Cortex of kidney (tissue), 1 donor: ENCODE results near the gene ZMAT3.
"Not testable (repeated sequence)": the region's sequence is repeated elsewhere in the genome, so short reads cannot be mapped to it uniquely, and the experiment has no call there.

Experiments used
- DNase-seq: peaks from one replicate; lab custom pipeline; 2025; lab: John Stamatoyannopoulos, UW

Gene ZMAT3, protein sequence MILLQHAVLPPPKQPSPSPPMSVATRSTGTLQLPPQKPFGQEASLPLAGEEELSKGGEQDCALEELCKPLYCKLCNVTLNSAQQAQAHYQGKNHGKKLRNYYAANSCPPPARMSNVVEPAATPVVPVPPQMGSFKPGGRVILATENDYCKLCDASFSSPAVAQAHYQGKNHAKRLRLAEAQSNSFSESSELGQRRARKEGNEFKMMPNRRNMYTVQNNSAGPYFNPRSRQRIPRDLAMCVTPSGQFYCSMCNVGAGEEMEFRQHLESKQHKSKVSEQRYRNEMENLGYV

DNA sequence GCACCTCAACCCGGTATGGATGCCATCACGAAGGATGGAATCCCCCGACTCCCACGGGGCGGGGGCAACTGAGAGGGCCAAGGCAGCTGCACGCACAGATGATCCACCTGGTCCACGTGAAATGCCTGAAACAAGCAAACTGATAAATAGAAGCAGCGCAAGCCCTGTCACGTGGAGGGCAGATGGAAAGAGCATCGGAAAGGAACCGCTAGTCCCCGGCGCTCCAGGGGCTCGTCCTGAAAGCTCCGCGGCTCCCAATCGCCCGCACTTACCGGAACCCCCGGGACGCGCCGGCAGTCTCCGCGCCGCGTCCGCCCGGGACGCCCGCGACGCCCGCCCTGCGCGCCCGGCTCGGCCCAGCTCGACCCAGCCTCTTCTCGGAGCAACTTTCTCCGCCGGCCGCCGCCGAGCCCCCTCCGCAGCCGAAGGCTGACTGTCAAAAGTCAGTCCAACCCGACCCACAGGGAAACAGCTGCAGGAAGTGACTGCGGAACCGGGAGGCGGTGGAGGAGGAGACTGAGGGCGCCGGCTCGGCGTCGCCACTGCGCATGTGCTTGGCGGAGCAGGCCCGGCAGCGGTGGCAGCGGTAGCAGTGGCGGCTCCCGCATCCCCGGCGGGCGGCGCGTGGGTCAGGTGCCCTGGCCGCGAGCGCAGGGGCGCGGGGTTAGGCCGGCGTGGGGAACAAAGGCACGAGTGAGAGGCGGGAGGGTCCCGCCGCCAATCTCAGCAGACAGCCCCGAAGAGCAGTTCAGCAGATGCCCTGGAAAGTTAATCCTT, at the start of gene ZMAT3:
Gene ZMAT3 (minus strand): TSS at position 487 of the 777 bp plus-strand sequence. CDS start 4,057 bp downstream, outside the sequence.
- no peak for DNase-seq

DNA sequence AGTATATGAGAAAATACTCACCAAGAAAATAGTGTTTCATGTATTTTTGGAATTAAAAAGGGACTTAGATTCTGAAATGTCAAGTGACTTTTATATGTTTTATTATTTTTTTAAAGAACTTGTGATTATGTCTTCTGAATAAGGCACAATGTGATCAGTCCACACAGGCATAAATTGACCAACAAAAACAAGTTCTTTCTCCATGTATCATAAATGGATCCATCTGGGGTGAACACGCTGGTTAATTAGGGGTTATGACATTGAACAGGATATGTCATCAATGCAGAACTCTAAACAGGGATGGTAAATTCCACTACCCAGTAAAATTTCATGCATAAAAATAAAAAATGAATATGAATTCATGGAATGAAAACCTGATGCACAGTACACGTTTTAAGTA, 45.2 kb upstream of the ZMAT3 start:
- no peak for DNase-seq

DNA sequence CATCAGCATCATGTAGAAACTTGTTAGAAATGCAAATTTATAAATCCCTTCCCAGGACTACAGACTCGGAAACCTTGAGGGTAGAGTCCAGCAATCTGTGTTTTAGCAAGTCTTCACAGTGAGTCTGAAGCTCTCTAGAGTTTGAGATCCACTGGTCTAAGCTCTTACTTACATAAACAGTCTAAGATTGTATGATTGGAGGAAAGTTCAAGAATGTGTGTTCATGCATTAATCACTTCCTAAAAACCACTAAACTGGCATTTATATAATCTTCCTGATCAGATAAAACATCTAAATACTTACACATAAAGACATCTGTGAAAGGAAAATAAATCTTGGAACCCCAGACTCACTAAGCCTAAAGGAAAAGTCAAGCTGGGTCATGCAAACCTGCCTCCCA, 43.8 kb upstream of the ZMAT3 start:
- DNase-seq, result not testable (repeated sequence)

DNA sequence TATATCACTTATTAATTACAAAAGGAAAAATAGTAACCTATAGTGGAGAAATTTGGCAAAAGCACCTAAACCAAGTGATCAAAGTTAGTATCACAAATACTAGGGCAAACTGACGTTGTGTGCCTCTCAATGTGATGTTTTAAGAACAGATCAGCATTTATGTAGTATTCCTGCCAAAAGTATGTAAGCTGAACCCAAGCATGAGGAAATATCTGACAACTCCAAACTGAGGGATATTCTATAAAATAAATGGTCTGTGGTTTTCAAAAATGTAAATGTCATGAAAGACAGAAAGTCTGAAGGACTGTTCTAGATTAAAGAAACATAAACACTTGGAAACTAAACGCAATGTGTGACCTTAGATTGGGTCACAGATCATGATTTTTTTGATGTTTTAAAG, 42.3 kb upstream of the ZMAT3 start:
- DNase-seq, result no peak

DNA sequence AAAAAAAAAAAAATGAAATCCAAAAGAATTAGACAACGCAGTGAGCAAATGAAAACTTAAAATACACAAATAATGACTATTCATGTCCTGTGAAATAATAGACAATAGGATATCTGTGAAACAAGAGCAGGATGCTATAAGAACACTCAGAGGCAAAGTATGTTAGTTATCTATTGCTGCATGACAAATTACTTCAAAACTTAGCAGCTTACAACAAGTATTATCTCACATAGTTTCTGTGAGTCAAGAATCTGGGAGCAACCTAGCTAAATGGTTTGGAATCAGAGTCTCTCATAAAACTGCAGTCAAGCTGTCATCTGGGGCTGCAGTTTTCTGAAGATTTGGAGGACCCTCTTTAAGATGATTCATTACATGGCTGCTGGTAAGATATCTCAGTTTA, 36.5 kb upstream of the ZMAT3 start:
- DNase-seq, result no peak

DNA sequence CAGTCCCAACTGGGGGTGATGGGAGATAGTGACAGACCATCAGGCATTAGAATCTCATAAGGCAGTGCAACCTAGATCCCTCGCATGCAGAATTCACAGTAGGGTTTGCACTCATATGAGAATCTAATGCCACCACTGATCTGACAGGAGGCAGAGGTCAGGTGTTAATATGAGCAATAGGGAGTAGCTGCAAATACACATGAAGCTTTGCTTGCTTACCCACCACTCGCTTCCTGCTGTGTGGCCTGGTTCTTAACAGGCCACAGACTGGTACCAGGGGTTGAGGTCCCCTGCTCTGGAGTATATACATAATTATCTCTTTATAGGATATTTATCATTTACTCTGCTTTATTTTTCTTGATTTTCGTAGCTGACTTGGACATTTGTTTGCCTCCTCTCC, 36.0 kb upstream of the ZMAT3 start:
- no peak for DNase-seq

DNA sequence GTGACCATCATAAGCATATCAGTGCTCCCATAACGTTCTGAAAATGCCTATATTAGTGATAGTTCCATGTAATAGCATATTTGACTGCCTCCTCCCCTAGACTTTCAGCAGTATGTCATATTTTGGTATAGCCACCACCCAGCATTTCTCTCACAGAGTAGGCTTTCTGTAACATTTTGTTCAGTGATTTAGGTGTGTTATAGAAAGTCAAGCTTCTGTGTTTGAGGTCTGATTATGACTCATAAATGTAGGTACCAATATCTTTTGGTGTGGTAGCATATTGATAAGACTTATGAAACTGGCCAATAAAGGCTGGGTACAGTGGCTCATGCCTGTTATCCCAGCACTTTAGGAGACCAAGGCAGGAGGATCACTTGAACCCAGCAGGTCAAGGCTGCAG, 34.3 kb upstream of the ZMAT3 start:
- no peak for DNase-seq

DNA sequence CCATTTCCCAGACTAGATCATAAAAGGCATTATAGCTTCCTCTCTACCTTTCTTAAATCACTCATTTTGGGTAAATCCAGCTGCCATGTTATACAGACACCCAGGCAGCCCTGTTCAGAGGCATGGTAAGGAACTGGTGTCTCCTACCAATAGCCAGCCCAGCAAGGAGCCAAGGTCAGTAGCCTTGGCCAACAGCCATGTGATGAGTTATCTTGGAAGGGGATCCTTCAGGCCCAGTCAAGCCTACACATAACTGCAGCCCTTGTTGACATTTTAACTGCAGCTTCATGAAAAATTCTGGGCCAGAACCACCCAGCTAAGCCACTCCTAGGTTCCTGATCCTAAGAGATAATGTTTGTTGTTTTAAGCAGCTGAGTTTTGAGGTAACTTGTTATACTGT, 29.0 kb upstream of the ZMAT3 start:
- DNase-seq, result no peak

DNA sequence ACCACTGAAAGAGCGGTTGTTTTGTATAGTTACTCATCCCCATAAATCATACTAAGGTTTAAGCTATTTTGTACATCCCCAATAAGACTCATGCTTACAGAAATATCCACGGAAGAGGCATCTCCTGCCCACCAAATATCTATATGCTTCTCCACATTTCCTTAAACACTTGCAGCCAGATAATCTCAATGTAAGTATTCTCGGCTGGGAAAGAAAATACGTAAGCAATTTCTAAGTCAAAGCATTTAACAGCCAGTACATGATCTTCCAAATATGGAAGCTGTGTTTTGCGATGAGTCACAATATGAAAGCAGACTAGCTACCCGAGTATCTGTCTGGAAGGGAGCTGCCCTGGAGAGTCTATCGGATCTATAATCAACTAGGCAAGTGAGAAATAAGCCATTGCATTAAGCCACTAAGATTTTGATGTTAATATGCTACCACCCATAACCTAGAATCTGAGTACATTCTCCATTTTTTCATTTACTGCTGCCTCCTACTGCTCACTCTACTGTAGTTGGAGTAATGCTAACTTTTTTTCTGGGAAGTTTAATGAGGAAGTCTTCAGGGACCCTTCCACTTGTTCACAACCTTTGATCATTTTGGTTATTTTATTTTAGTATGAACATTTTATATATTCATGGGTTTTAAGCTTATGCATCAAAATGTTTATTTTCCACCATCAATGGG, 26.9 kb upstream of the ZMAT3 start:
- no peak for DNase-seq

DNA sequence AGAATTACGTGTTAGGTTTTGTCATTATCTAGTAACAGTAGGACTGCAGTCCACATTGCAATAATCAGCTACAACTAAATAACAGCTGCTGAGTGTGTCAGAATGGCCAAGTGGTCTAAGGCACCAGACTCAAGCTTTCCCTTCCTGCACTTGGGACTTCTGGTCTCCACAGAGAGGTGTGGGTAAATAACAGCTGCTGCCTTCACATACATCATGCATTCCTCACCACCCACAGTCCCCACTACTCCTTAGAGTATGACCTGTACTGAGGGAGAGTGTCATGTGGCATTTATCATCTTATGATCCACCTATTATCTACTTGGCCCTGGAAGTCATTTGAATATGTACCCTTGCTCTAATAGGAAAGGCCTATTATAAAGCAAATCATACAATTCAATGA, 22.2 kb upstream of the ZMAT3 start:
- DNase-seq, result no peak

DNA sequence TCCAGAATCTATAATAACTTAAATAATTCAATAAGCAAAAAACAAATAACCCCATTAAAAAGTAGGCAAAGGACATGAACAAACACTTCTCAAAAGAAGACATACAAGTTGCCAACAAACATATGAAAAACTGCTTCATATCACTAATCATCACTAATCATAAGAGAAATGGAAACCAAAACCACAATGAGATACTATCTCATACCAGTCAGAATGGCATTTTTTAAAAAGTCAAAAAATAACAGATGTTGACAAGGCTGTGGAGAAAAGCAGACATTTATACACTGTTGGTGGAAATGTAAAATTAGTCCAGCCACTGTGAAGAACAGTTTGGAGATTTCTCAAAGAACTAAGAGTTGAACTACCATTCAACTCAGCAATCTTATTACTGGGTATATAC, 19.5 kb upstream of the ZMAT3 start:
- DNase-seq, result no peak

DNA sequence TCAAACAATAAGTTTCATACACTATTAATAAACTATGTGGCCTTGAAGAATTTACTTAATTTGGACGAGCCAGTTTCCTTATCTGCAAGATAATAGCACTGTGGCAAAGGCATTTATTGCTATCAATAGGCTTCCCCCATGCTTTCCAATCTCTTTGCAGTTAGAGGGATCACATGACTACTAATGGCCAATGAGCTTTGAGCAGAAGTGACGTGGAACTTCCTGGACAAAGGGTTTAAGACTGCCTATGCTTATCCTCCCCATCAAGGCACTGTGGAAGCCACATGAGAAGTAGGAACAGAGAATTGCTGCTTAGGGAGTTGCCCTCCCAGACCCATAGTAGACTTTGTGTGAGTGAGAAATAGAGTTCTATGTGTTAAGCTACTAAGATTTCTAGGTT, 16.7 kb upstream of the ZMAT3 start:
- DNase-seq, result no peak

DNA sequence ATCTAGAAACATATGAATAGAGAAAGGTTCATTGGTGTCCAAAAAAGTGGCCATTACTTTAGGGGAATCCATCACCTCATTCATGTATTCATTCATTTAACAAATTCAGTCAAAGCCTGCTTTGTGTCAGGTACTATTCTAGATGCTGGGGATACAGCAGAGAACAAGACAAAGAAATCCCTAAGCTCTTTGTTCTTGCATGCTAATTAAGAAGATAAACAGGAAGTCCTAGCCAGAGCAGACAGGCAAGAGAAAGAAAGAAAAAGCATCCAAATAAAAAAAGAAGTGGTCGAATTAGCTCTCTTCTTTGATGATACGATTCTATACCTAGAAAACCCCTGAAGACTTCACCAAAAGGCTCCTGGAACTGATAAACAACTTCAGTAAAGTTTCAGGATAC, 12.4 kb upstream of the ZMAT3 start:
- DNase-seq, result no peak

DNA sequence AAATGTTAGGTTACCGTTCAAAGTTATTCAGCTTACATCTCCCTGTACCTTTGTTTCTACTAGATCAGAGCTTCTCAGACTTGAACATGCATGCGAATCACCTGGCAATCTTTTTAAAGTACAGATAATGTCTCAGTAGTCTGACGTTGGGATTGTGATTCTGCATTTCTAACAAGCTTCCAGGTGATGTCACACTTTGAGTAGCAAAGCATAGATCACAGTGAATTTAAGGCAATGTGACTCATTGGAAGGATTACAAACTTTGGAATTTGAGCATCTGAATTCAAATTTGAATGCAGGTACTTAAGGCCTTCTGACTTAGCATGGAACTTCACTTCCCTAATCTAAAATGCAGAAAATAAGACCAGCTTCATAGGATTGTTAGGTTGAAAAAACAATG, 10.8 kb upstream of the ZMAT3 start:
- no peak for DNase-seq

DNA sequence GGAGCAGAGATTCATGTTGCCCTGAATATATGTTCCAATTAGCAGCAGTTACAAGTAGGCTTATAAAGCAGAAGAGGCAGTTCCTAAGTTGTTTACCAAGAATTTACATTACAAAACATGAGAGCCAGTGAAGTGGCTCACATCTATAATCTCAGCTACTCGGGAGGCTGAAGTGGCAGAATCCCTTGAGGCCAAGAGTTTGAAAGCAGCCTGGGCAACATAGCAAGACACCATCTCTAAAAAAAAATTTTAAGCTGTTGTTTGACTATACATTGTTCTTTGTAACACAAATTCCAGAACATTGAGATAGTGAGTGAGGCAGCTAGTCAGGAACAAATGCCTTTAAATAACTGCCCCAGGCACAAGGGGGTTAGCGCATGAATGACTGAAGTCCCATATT, 10.3 kb upstream of the ZMAT3 start:
- no peak for DNase-seq

DNA sequence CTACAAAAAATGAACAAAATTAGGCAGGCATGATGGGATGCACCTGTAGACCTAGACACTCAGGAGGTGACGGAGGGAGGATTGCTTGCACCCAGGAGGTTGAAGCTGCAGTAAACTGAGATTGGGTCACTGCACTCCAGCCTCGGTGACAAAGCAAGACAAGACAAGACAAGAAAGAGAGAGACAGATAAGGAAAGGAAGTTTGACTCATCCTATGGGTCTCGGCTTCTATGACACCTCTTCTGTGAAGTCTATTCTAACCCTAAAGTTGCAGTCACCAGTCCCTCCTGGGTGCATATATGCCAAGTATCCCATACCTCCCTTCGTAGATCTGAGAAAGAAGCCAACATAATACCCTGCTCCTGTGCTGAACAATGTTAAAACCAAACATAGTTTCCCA, 7.9 kb upstream of the ZMAT3 start:
- no peak for DNase-seq

DNA sequence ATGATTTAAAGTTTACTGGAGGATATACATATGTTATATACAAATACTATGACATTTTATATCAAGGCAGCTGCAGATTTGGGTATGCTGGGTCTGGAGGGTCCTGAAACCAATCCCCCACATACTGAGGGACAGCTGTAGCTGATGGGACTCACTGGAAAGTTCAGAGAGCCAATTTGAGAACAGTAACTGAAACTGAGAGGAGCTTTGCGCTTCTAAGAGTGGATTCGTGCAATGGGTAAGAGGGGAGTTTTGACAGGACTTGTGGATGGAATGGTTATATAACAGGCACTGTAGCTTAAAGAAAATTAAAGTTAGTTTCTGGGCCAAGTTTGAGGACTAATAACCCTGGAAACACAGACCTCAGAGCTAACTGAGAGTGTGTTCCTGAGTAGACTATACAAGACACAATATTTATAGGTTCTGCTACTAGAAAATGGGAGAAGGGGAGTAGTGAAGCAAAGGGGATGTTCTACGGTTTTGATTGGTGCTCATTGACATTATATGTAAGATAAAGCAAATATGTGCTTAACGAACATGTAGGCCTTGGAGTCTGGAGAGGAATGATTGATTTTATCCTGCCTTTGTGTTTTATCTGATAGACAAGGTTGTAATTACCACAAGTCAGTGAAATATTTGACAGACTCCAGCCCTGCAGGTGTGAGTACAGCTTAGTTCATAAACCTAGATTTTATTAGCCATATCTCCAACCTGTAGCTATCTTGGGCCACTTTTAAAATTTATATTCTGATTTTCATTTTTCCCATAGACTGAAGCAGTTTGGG, 4.8 kb upstream of the ZMAT3 start:
- DNase-seq, result no peak

DNA sequence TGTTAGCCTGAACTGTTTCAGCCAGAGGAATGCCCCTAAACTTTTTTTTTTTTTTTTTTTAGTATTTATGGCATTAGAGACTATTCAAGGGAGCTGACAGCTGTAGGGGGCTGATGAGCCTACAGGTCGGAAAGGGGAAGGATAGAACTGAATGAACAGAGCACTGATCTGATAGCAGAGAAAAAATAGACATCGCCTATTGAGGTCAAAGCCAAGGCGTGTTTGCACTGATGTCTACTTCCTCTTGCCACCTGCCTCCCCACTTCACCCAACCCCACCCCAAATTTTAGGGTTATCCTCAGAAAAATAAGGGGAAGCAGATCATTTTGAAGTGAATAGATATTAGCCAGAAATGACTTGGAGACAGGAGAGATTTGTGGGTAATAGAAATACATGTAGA, 3.0 kb upstream of the ZMAT3 start:
- no peak for DNase-seq

DNA sequence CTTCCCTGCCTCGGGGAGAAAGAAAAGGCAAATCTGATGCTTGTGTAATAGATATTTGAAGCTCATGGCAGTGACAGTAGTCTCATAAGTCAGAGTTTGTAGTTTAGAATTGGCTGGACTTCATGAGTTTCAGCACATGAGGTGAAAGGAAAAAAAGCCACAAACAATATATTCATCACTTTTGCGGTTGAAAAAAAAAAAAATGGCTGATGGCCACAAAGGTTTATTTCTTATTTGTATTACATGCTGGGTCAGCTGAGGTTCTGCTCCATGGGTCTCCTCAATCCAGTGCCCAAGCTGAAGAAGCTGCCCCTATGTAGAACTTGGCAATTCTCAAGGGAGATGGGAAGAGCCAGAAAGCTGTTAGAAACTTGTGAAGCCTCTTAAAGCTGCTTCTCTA, 2.2 kb upstream of the ZMAT3 start:
- no peak for DNase-seq

DNA sequence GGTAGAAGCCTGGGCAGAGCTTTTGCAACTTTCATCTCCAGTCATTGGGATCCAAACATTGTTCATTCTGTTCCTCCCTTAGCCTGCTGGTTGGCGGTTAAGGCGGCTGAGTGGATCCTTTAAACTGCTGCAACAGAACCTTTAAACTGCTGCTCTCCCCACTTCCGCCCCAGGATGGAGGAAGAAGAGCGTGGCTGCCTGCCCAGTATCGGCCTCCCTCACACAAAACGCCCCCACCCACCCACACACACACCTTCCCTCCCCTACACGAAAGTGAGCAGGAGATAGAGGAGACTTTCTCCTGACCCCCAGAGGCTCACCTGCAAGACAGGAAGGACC, 460 bp upstream of the ZMAT3 start:
- no peak for DNase-seq

DNA sequence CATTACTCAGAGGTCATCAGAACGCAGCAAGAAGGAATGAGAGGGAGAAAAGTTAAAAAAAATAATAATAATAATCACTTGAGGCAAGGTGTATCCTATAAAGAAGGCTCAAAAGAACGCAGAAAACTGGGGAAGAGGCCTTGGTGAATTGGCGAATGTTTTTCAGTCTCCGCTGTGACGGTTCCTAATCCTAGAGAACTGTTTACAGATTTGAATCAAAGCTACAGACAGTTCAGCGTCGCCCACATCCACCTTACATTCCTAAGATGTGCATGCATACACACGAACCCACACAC, 634 bp downstream of the ZMAT3 start:
- DNase-seq, result no peak

DNA sequence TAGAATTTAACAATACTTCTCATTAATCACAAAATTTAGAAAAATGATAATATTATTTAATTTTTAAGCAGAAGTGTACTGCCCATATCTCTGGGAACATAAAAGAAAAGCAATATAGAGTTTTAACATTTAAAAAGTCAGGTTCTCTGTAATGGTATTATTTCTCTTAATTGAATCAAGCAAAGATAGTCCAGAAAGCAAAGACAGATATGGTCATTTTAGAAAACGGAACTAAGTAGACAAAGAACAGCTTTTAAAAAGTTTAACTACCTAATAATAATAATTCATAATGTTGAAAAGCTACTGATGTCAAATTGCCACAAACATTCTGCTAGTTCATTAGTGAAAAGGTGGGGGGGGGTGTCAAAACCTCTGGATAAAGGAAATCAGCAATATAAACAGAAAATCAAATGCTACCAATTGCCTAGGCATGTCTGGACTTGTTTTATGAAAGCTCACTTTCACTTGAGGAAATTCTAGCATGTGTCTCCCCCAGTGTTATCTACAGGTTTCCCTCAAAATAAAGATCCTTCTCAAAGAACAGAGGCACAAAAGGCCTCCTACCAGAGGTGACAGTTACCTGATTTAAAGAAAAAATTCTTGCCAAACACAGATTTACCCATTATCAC, 1.7 kb downstream of the ZMAT3 start:
- DNase-seq, result no peak
